Smooth muscle cell (in vitro differentiated cells): ENCODE results near the gene SPAG16. TPM values are rescaled to one million over a fixed set of nuclear protein-coding genes. Genes with fewer than 3 reads are reported as not detected.

Experiments
- DNase-seq: peaks from one replicate; lab custom pipeline; 2025; ENCODE audit not compliant: unreplicated experiment; lab: John Stamatoyannopoulos, UW
- H2AFZ ChIP-seq: fragments of 200-600 bp; sonication (generic); 2 replicates; pipeline ENCODE4 v1.6.0; 2016; ENCODE audit warnings: antibody characterized with exemption, low read depth, mild to moderate bottlenecking
- H3F3A ChIP-seq: fragments of 200-600 bp; sonication (generic); 2 replicates; pipeline ENCODE4 v1.6.0; 2017; ENCODE audit warnings: antibody characterized with exemption, low read depth
- H3K27ac ChIP-seq: fragments of 200-600 bp; sonication (generic); 2 replicates; pipeline ENCODE4 v1.5.1; 2016; ENCODE audit warnings: low read depth, mild to moderate bottlenecking
- H3K27me3 ChIP-seq: fragments of 200-600 bp; sonication (generic); 2 replicates; pipeline ENCODE4 v1.6.1; 2016; ENCODE audit warnings: low read depth, mild to moderate bottlenecking
- H3K36me3 ChIP-seq: fragments of 200-600 bp; sonication (generic); 2 replicates; pipeline ENCODE4 v1.5.1; 2016; ENCODE audit warnings: low read depth
- H3K4me1 ChIP-seq: fragments of 200-600 bp; sonication (generic); 2 replicates; pipeline ENCODE4 v1.5.1; 2016; ENCODE audit warnings: low read depth
- H3K4me2 ChIP-seq: fragments of 200-600 bp; sonication (generic); 2 replicates; pipeline ENCODE4 v1.6.0; 2016; ENCODE audit warnings: mild to moderate bottlenecking
- H3K4me3 ChIP-seq: fragments of 200-600 bp; sonication (generic); 2 replicates; pipeline ENCODE4 v1.5.1; 2016; ENCODE audit warnings: mild to moderate bottlenecking
- H3K79me2 ChIP-seq: fragments of 200-600 bp; sonication (generic); 2 replicates; pipeline ENCODE4 v1.6.0; 2016; ENCODE audit warnings: low read depth, mild to moderate bottlenecking
- H3K9ac ChIP-seq: fragments of 200-600 bp; sonication (generic); 2 replicates; pipeline ENCODE4 v1.6.0; 2016; ENCODE audit warnings: low read depth
- H3K9me3 ChIP-seq: fragments of 200-600 bp; sonication (generic); replicated peaks from 2 replicates; pipeline ENCODE4 v1.5.1; 2016; ENCODE audit warnings: low read depth
- H4K20me1 ChIP-seq: fragments of 200-600 bp; sonication (generic); 2 replicates; pipeline ENCODE4 v1.6.0; 2016; ENCODE audit warnings: low read depth
- CTCF ChIP-seq: fragments of 200-600 bp; sonication (generic); IDR thresholded peaks from 2 replicates; pipeline ENCODE4 v1.5.1; 2017; ENCODE audit warnings: borderline replicate concordance, mild to moderate bottlenecking, antibody characterized with exemption; ENCODE audit not compliant: insufficient read depth, poor library complexity, severe bottlenecking
- WGBS: methylation state at CpG from one replicate; pipeline ENCODE4 v1.1.7; 2016; ENCODE audit warnings: low lambda C conversion rate; 5-methylcytosine and 5-hydroxymethylcytosine counted together
- polyA plus RNA-seq: library from polyadenylated mRNA; unstranded; fragments of >200 nt; fragmentation: Nextera tagmentation; extraction: Ambion mirVana; gene quantifications from 2 replicates; pipeline ENCODE4 v1.2.1, GENCODE V29; 2016
- total RNA-seq: library from RNA; depleted of rRNA; stranded (reverse); fragments of >200 nt; gene quantifications from 2 replicates; pipeline ENCODE4 v1.2.3, GENCODE V29; 2014

Gene SPAG16
- total and polyA plus RNA-seq, 2 experiments from 2014 or later, result 32.1 to 40.6 TPM

GRCh38 chr2:213562539-213563180 lies 278.4 kb downstream of the SPAG16 start:
- Histone ChIP-seq H3K27ac (no peak overlapping the region), H3F3A (no peaks in the 10 kb centered on the region), H3K4me2 (no peak overlapping the region), H3K27me3 (no peaks in the 10 kb centered on the region), H3K79me2 (no peaks in the 10 kb centered on the region), H4K20me1 (no peaks in the 10 kb centered on the region), H3K36me3 (no peaks in the 10 kb centered on the region), H3K9me3 (no peaks in the 10 kb centered on the region), H3K4me3 (no peak overlapping the region), H2AFZ (no peak overlapping the region), H3K9ac (no peak overlapping the region), H3K4me1 (no peaks in the 10 kb centered on the region)
- no peak for TF ChIP-seq CTCF
- WGBS, result 89% methylated on average over 8 of the region's 8 CpGs
- no peak for DNase-seq

- H4K20me1 ChIP-seq, result no peaks in the 10 kb centered on the region
- H3K9me3 ChIP-seq, result no peaks in the 10 kb centered on the region
- H3K27me3 ChIP-seq, result no peaks in the 10 kb centered on the region
- no peak for DNase-seq
- H3K4me3 ChIP-seq, result no peak overlapping the region
- H3K4me2 ChIP-seq, result no peak overlapping the region
- no peak overlapping the region for H3K27ac ChIP-seq
- H3K79me2 ChIP-seq, result no peaks in the 10 kb centered on the region
- no peaks in the 10 kb centered on the region for H3F3A ChIP-seq
- TF ChIP-seq CTCF, result no peak
- H2AFZ ChIP-seq, result no peak overlapping the region
- no peaks in the 10 kb centered on the region for H3K4me1 ChIP-seq
- H3K36me3 ChIP-seq, result no peaks in the 10 kb centered on the region
- no peak overlapping the region for H3K9ac ChIP-seq
These were observed 282.6 kb downstream of the SPAG16 start for GRCh38 chr2:213566846-213567245.

GRCh38 chr2:213609570-213610170 lies 325.4 kb downstream of the SPAG16 start:
- Histone ChIP-seq H4K20me1 (no peaks in the 10 kb centered on the region), H3K27ac (no peak overlapping the region), H3K36me3 (no peaks in the 10 kb centered on the region), H3K9ac (no peak overlapping the region), H3F3A (no peaks in the 10 kb centered on the region), H3K4me1 (peaks cover 2% of the 10 kb centered on the region), H3K4me2 (no peak overlapping the region), H3K27me3 (no peaks in the 10 kb centered on the region), H3K4me3 (no peak overlapping the region), H3K79me2 (no peaks in the 10 kb centered on the region), H2AFZ (no peak overlapping the region), H3K9me3 (no peaks in the 10 kb centered on the region)
- TF ChIP-seq CTCF, result no peak
- 92% methylated on average over 1 of the region's 1 CpG for WGBS
- DNase-seq, result no peak
